Metanephros (tissue), 2 donors: ENCODE data around the gene HIC1. TPM values are rescaled to one million over a fixed set of nuclear protein-coding genes. Genes with fewer than 3 reads are reported as not detected.

Source experiments
- small RNA-seq: library from RNA; depleted of rRNA; stranded (forward); fragments of <200 nt; gene quantifications from one replicate; pipeline ENCODE3, GENCODE V24; 2014; ENCODE audit warnings: low replicate concordance
- total RNA-seq: library from RNA; depleted of rRNA; stranded (reverse); fragments of >200 nt; gene quantifications from one replicate; pipeline ENCODE4 v1.2.3, GENCODE V29; 2014

The HIC1 gene, protein sequence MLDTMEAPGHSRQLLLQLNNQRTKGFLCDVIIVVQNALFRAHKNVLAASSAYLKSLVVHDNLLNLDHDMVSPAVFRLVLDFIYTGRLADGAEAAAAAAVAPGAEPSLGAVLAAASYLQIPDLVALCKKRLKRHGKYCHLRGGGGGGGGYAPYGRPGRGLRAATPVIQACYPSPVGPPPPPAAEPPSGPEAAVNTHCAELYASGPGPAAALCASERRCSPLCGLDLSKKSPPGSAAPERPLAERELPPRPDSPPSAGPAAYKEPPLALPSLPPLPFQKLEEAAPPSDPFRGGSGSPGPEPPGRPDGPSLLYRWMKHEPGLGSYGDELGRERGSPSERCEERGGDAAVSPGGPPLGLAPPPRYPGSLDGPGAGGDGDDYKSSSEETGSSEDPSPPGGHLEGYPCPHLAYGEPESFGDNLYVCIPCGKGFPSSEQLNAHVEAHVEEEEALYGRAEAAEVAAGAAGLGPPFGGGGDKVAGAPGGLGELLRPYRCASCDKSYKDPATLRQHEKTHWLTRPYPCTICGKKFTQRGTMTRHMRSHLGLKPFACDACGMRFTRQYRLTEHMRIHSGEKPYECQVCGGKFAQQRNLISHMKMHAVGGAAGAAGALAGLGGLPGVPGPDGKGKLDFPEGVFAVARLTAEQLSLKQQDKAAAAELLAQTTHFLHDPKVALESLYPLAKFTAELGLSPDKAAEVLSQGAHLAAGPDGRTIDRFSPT
- 97.9 TPM for total RNA-seq

GRCh38 chr17:2054512-2055291, at the start of gene HIC1:
Gene HIC1 (plus strand): TSS chr17:2055103. CDS start chr17:2056691, 1,588 bp downstream.

DNA sequence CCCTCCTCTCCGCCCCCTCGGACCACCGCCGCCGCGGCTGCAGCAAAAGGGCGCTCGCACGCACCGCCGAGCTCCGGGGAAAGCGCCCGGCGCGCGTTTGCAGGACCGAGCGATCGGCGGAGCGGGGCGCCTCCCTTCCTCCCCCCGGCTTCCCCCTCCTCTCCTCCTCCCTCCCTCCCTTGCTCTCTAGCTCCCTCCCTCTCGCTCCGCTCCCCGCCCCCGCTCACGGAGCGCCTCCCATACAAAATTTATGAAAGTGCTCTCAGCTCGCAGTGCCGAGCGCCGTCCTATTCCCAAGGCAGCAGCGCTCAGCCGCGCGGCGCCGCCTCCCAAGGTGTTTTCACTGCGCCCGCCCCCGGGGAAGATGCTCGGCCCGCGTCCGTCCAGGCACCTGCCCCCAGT, 29.7 kb upstream of the HIC1 start, which contains the start of gene RTN4RL1:
TSS of gene RTN4RL1 (minus strand) at position 115 of the 402 bp plus-strand sequence. CDS start 469 bp downstream, outside the sequence.

GRCh38 chr17:2029911-2030778, 24.8 kb upstream of the HIC1 start, which contains the start of gene DPH1:
Gene DPH1 (plus strand): TSS chr17:2030153. CDS start chr17:2030170, 17 bp downstream.

DNA sequence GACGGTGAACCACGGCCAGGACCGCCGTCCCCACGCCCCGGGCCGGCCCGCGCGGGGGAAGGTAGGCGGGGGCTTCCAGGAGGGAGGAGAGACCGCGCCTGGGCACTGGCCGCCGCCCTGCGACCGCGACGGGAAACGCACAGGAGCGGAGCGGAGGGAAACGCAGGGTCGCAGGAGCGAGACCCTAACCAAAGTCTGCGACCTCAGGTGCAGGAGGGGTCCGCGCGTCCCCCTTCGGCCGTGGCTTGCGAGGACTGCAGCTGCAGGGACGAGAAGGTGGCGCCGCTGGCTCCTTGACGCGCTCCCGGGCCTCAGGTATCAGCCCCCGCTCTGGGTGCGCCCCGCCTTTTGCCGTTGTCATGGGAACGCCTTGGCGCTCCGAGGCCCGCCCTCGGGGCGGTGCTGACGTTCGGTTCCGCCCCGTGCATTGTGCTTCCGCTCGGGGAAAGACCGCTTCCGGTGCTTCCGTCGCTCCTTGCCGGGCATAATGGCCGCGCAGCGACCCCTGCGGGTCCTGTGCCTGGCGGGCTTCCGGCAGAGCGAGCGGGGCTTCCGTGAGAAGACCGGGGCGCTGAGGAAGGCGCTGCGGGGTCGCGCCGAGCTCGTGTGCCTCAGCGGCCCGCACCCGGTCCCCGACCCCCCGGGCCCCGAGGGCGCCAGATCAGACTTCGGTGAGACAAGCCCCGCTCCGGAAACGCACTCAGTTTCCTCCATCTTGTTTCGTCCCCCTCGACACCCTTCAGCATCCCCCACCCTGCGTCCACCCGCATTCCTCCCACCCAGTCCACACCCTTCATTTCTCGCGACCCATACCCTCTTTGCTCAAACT, 13.1 kb upstream of the HIC1 start, which contains the start of gene OVCA2:
TSS of gene OVCA2 (plus strand) at position 462 of the 829 bp plus-strand sequence. CDS start at position 488, 26 bp downstream.

Small RNA genes within 50 kb of the gene (small RNA-seq; reads per million reads assigned to genes)
- gene AC090617.6 (not detected), gene AC090617.9 (not detected), gene MIR132 (7.0 reads per million, percentile 94 among the genes with 10 or more reads in this experiment), gene MIR212 (6.2 reads per million, percentile 94 among the genes with 10 or more reads in this experiment), gene OVCA2 (not detected)

Other genes starting within 250 kb of the HIC1 start
- gene SMYD4, start 225.2 kb upstream of the HIC1 start, total RNA-seq, result 14.6 TPM
- 36.1 TPM for gene RPA1, start 225.1 kb upstream of the HIC1 start, total RNA-seq
- gene RTN4RL1, start 29.8 kb upstream of the HIC1 start, total RNA-seq, result 1.9 TPM
- gene DPH1, start 24.9 kb upstream of the HIC1 start, total RNA-seq, result 48.1 TPM
- gene OVCA2, start 13.1 kb upstream of the HIC1 start, total RNA-seq, result 14.7 TPM
- gene SMG6, start 248.7 kb downstream of the HIC1 start, total RNA-seq, result 50.9 TPM
- gene SRR, start 248.8 kb downstream of the HIC1 start, total RNA-seq, result 18.6 TPM